ENCODE results near the gene CLCN7.

CLCN7 gene

GRCh38 chr16:1468426-1468810 is 6.4 kb downstream of the CLCN7 start:
- Histone ChIP-seq H3K27me3 (ENCODE audit: insufficient read depth, poor library complexity, severe bottlenecking) (no peaks in the 10 kb centered on the region), H3K9me3 (ENCODE audit: severe bottlenecking) (no peaks in the 10 kb centered on the region), H3K27ac (ENCODE audit: poor library complexity, severe bottlenecking) (no peak overlapping the region), H3K36me3 (ENCODE audit: low read depth) (no peaks in the 10 kb centered on the region), H3K4me3 (ENCODE audit: severe bottlenecking) (no peak overlapping the region), H3K4me1 (ENCODE audit: insufficient read depth, poor library complexity, severe bottlenecking) (no peaks in the 10 kb centered on the region)
- TF ChIP-seq CTCF (IDR thresholded peaks at IDR 0.05; ENCODE audit: poor library complexity, severe bottlenecking) = no peak
- ATAC-seq (ENCODE audit: low read depth) = no peak
- DNase-seq (ENCODE audit: low spot score) = peak; percentile 47

DNA sequence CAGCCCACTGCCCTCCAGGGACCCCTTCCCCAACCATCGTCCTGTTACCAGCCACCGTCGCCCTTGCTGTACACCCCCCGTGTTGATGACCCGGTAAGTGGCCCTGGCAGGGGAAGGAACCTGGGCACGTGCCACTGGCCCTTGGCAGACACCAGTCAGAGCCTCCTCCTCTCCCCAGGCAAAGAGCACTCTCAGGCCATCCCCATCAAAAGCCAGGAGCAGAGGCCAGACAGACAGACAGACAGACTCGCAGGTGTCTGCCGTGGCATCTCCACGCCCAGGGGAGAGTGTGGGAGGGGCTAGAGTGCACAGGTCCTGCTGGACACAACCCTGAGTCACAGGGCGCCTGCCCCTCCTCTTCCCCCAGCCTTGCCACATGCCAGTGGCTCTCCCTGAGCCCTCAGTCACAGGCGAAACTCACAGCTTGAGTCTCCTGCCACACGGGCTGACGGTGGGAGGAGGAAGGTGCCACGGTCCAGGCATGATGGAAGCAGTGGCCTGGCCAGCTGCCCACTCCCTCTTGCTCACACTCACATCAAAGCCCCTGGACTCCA is 7.8 kb downstream of the CLCN7 start:
- Histone ChIP-seq H3K36me3 (ENCODE audit: low read depth) (no peaks in the 10 kb centered on the region), H3K27ac (ENCODE audit: poor library complexity, severe bottlenecking) (no peak overlapping the region), H3K9me3 (ENCODE audit: severe bottlenecking) (no peaks in the 10 kb centered on the region), H3K4me1 (ENCODE audit: insufficient read depth, poor library complexity, severe bottlenecking) (no peaks in the 10 kb centered on the region), H3K4me3 (ENCODE audit: severe bottlenecking) (no peak overlapping the region), H3K27me3 (ENCODE audit: insufficient read depth, poor library complexity, severe bottlenecking) (no peaks in the 10 kb centered on the region)
- peak; percentile 55 for ATAC-seq (ENCODE audit: low read depth)
- no peak for TF ChIP-seq CTCF (IDR thresholded peaks at IDR 0.05; ENCODE audit: poor library complexity, severe bottlenecking)
- DNase-seq (ENCODE audit: low spot score) = peak; percentile 56

GRCh38 chr16:1466054-1466453 is 8.8 kb downstream of the CLCN7 start:
- Histone ChIP-seq H3K4me1 (ENCODE audit: insufficient read depth, poor library complexity, severe bottlenecking) (no peaks in the 10 kb centered on the region), H3K4me3 (ENCODE audit: severe bottlenecking) (no peak overlapping the region), H3K27me3 (ENCODE audit: insufficient read depth, poor library complexity, severe bottlenecking) (no peaks in the 10 kb centered on the region), H3K27ac (ENCODE audit: poor library complexity, severe bottlenecking) (no peak overlapping the region), H3K36me3 (ENCODE audit: low read depth) (no peaks in the 10 kb centered on the region), H3K9me3 (ENCODE audit: severe bottlenecking) (no peaks in the 10 kb centered on the region)
- ATAC-seq (ENCODE audit: low read depth) = no peak
- no peak for TF ChIP-seq CTCF (IDR thresholded peaks at IDR 0.05; ENCODE audit: poor library complexity, severe bottlenecking)
- DNase-seq (ENCODE audit: low spot score) = peak; percentile 60

GRCh38 chr16:1465567-1465915 is 9.3 kb downstream of the CLCN7 start:
- Histone ChIP-seq H3K27ac (ENCODE audit: poor library complexity, severe bottlenecking) (no peak overlapping the region), H3K27me3 (ENCODE audit: insufficient read depth, poor library complexity, severe bottlenecking) (no peaks in the 10 kb centered on the region), H3K4me1 (ENCODE audit: insufficient read depth, poor library complexity, severe bottlenecking) (no peaks in the 10 kb centered on the region), H3K36me3 (ENCODE audit: low read depth) (no peaks in the 10 kb centered on the region), H3K9me3 (ENCODE audit: severe bottlenecking) (no peaks in the 10 kb centered on the region), H3K4me3 (ENCODE audit: severe bottlenecking) (no peak overlapping the region)
- TF ChIP-seq CTCF (IDR thresholded peaks at IDR 0.05; ENCODE audit: poor library complexity, severe bottlenecking) = no peak
- ATAC-seq (ENCODE audit: low read depth) (no peak), DNase-seq (ENCODE audit: low spot score) (peak; percentile 47)

- no peaks in the 10 kb centered on the region for H3K4me1 ChIP-seq (ENCODE audit: insufficient read depth, poor library complexity, severe bottlenecking)
- DNase-seq (ENCODE audit: low spot score) = peak; percentile 56
- no peak for ATAC-seq (ENCODE audit: low read depth)
- no peak overlapping the region for H3K27ac ChIP-seq (ENCODE audit: poor library complexity, severe bottlenecking)
- no peak for TF ChIP-seq CTCF (IDR thresholded peaks at IDR 0.05; ENCODE audit: poor library complexity, severe bottlenecking)
- no peaks in the 10 kb centered on the region for H3K27me3 ChIP-seq (ENCODE audit: insufficient read depth, poor library complexity, severe bottlenecking)
- no peak overlapping the region for H3K4me3 ChIP-seq (ENCODE audit: severe bottlenecking)
- H3K9me3 ChIP-seq (ENCODE audit: severe bottlenecking) = no peaks in the 10 kb centered on the region
- H3K36me3 ChIP-seq (ENCODE audit: low read depth) = no peaks in the 10 kb centered on the region
Measured at GRCh38 chr16:1464894-1465566, 9.8 kb downstream of the CLCN7 start.

Measured in RWPE2 (cell line).